GM12873 (cell line): Measurements from ENCODE around the gene SH3RF3.

Experiments
- CTCF ChIP-seq: IDR thresholded peaks from 2 replicates; pipeline ENCODE4 v1.5.1; 2012; ENCODE audit warnings: low read depth, mild to moderate bottlenecking, moderate library complexity, low read length, control low read depth; ENCODE audit not compliant: insufficient read depth; ENCODE audit errors: missing control alignments

Gene SH3RF3

DNA sequence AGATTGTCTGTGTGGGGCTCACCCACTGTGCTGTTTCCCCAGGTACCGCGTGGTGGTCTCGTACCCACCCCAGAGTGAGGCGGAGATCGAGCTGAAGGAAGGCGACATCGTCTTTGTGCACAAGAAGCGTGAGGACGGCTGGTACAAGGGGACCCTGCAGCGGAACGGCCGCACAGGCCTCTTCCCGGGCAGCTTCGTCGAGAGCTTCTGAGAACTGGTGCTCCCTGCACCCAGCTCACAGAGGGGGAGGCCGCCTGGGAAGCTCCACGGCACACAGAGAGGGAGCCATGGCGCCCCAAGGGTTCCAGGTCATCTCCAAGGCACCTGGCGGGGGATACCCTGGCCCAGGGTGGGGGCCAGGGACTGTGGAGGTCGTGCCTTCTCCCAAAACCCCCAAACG is 372.5 kb downstream of the SH3RF3 start:
- TF ChIP-seq CTCF = no peak

- no peak for TF ChIP-seq CTCF
These were observed 374.2 kb downstream of the SH3RF3 start for GRCh38 chr2:109503191-109503590.

- TF ChIP-seq CTCF = no peak
These were observed 378.2 kb downstream of the SH3RF3 start for GRCh38 chr2:109507217-109507616.

DNA sequence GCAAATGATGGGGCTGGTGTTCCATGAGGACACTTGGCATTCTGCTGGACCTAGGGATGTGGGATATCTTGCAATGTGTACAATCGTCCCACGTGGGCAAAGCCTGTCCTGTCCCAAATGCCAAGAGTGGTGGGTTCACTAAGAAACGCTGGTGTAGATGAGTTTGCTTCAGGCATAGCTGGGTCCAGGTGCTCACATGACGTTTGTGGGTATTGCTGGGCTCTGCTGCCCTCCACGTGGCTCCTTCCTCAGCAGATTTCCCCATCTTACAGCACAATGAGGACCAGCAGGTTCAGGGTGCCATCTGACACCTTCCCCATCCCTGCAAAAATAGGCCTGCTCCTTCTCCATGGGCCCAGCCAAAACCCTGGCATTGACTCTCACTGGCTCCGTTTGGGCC is 378.8 kb downstream of the SH3RF3 start:
- no peak for TF ChIP-seq CTCF

DNA sequence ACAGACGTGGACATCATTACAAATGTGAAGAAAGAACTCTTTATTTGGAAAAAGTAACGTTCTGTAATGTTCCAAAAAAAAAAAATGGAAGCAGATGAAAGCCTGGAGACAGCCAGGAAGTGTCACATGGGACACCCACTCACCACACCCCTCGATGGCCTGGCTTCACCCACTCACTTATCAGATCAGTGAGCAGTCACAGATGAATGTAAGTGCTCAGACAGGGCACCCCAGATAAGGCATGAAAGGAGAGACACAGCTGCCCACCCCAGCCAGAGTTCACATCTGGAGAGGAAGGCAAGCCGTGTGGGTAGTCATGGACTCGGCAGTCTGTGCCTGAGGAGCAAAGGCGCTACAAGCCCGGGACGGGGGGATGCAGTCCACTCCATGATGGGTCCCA is 379.6 kb downstream of the SH3RF3 start:
- TF ChIP-seq CTCF = no peak

DNA sequence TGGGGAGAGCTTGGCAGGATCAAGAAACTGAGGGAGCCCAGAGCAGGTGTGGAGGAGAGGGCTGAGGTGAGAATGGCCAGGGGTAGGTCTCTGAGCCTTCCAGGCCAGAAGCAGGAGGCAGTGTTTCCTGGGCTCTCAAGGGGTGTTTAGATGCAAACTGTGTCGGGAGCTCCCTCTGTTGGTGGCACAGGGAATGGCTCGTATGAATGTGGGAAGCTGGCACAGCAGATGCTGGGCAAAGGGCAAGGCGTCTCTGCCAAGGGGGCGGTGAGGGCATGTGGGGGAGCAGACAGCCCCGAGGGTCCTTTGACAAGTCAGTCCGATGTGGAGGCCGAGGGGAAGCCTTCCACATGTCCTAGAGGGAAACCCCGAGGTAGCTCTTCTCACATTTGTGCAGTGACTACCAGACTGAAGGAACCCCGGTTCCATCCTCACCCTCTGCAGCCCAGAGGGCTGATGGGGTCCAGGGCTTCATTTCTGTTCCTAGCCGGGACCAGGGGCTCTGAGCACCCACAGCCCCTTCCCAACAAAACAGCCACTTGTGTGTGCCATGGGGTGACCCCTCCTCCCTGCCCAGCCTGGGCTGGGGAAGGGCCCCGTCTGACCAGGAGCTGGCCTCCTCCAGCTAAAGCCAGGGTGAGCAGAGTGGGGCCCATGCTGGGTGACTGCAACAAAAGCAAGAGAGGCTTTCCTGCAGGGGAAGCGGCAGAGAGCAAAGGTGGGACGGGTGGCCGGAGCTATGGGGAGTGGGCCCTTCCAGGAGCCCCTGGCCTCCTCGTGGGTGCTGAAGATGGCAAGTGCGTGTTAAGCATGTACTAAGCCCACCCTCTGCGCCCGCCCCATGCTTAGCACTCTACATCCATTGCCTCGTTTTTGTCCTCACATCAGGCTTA is 381.4 kb downstream of the SH3RF3 start:
- peak; percentile 98 for TF ChIP-seq CTCF

DNA sequence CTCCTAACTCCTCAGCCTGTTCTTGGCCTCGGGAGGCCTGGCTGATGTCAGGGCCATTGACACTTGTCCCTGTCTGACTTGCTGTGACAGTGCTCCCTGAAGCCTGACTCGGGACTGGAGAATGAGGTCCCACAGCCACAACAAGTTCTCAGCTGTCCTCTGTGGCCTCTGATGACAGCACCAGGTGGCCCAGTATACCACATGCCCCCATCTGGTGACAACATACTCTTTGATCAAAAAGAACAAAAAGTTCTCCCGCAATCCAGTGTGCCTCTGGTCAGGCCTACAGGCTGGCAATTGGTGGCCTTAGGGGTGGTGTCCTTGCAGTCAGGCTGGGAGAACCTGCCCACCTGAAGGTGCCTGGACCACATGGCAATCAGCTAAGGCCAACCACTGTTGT is 382.2 kb downstream of the SH3RF3 start:
- TF ChIP-seq CTCF = no peak
